ENCODE data around the gene AVEN. TPM values are rescaled to one million over a fixed set of nuclear protein-coding genes. Genes with fewer than 3 reads are reported as not detected.

AVEN gene
- total and polyA plus RNA-seq, 9 of the 15 experiments (the other 6 are each of a cell fraction or from before 2014, with no cell fraction given), result 1.5 to 6.4 (median 4.7) TPM

DNA sequence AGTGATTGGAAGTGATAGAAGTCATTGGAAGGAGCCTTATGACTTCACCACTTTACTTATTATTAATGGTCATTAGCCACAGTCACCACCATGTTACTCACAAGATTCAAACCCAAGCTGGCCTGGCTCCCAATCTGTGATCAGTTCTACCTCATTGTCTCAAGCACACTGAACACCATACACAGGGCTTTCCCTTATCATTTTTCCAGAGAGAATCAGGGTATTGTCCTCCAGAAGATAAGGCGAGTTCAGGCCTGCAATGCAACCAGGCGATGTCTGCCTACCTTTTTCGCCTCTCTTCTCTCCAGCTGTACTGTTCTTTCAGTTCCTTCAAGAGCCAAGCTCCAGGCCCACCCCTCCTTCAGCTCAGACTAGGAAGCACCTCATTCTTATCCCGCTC is 37.8 kb upstream of the AVEN start (continued):
- TF ChIP-seq ATF6 (CRISPR knock-in tag; IDR thresholded peaks at IDR 0.05) (no peak), SNIP1 (IDR thresholded peaks at IDR 0.05; ENCODE audit: low read depth) (no peak), CBFA2T3 (IDR thresholded peaks at IDR 0.05) (peak; percentile 53), ZBTB40 (IDR thresholded peaks at IDR 0.05) (no peak), ZBTB40 (CRISPR knock-in tag; IDR thresholded peaks at IDR 0.05) (no peak)
- TF ChIP-seq, protein P1, sequence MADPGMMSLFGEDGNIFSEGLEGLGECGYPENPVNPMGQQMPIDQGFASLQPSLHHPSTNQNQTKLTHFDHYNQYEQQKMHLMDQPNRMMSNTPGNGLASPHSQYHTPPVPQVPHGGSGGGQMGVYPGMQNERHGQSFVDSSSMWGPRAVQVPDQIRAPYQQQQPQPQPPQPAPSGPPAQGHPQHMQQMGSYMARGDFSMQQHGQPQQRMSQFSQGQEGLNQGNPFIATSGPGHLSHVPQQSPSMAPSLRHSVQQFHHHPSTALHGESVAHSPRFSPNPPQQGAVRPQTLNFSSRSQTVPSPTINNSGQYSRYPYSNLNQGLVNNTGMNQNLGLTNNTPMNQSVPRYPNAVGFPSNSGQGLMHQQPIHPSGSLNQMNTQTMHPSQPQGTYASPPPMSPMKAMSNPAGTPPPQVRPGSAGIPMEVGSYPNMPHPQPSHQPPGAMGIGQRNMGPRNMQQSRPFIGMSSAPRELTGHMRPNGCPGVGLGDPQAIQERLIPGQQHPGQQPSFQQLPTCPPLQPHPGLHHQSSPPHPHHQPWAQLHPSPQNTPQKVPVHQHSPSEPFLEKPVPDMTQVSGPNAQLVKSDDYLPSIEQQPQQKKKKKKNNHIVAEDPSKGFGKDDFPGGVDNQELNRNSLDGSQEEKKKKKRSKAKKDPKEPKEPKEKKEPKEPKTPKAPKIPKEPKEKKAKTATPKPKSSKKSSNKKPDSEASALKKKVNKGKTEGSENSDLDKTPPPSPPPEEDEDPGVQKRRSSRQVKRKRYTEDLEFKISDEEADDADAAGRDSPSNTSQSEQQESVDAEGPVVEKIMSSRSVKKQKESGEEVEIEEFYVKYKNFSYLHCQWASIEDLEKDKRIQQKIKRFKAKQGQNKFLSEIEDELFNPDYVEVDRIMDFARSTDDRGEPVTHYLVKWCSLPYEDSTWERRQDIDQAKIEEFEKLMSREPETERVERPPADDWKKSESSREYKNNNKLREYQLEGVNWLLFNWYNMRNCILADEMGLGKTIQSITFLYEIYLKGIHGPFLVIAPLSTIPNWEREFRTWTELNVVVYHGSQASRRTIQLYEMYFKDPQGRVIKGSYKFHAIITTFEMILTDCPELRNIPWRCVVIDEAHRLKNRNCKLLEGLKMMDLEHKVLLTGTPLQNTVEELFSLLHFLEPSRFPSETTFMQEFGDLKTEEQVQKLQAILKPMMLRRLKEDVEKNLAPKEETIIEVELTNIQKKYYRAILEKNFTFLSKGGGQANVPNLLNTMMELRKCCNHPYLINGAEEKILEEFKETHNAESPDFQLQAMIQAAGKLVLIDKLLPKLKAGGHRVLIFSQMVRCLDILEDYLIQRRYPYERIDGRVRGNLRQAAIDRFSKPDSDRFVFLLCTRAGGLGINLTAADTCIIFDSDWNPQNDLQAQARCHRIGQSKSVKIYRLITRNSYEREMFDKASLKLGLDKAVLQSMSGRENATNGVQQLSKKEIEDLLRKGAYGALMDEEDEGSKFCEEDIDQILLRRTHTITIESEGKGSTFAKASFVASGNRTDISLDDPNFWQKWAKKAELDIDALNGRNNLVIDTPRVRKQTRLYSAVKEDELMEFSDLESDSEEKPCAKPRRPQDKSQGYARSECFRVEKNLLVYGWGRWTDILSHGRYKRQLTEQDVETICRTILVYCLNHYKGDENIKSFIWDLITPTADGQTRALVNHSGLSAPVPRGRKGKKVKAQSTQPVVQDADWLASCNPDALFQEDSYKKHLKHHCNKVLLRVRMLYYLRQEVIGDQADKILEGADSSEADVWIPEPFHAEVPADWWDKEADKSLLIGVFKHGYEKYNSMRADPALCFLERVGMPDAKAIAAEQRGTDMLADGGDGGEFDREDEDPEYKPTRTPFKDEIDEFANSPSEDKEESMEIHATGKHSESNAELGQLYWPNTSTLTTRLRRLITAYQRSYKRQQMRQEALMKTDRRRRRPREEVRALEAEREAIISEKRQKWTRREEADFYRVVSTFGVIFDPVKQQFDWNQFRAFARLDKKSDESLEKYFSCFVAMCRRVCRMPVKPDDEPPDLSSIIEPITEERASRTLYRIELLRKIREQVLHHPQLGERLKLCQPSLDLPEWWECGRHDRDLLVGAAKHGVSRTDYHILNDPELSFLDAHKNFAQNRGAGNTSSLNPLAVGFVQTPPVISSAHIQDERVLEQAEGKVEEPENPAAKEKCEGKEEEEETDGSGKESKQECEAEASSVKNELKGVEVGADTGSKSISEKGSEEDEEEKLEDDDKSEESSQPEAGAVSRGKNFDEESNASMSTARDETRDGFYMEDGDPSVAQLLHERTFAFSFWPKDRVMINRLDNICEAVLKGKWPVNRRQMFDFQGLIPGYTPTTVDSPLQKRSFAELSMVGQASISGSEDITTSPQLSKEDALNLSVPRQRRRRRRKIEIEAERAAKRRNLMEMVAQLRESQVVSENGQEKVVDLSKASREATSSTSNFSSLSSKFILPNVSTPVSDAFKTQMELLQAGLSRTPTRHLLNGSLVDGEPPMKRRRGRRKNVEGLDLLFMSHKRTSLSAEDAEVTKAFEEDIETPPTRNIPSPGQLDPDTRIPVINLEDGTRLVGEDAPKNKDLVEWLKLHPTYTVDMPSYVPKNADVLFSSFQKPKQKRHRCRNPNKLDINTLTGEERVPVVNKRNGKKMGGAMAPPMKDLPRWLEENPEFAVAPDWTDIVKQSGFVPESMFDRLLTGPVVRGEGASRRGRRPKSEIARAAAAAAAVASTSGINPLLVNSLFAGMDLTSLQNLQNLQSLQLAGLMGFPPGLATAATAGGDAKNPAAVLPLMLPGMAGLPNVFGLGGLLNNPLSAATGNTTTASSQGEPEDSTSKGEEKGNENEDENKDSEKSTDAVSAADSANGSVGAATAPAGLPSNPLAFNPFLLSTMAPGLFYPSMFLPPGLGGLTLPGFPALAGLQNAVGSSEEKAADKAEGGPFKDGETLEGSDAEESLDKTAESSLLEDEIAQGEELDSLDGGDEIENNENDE (IDR thresholded peaks at IDR 0.05; ENCODE audit: low read depth, low read length), result no peak
